ENCODE measurements around the gene CDHR5.

Gene CDHR5

GRCh38 chr11:608791-609251, 15.9 kb downstream of the CDHR5 start:
- DNase-seq = no peak

- no peak for DNase-seq
These were observed 16.6 kb downstream of the CDHR5 start for GRCh38 chr11:607971-608659.

GRCh38 chr11:607020-607780, 17.6 kb downstream of the CDHR5 start:
- no peak for DNase-seq

- DNase-seq = no peak
These were observed 18.5 kb downstream of the CDHR5 start for GRCh38 chr11:606245-606644.

- no peak for DNase-seq
These were observed 19.2 kb downstream of the CDHR5 start for GRCh38 chr11:605286-606129.

- DNase-seq = no peak
These were observed 21.6 kb downstream of the CDHR5 start for GRCh38 chr11:603154-603553.

GRCh38 chr11:601573-602245, 23.0 kb downstream of the CDHR5 start:
- DNase-seq = no peak

- DNase-seq = no peak
These were observed 26.6 kb downstream of the CDHR5 start for GRCh38 chr11:598005-598680.

GRCh38 chr11:597166-597725, 27.5 kb downstream of the CDHR5 start:
- DNase-seq = no peak

- DNase-seq = no peak
These were observed 28.4 kb downstream of the CDHR5 start for GRCh38 chr11:596374-596773.

GRCh38 chr11:595400-595799, 29.4 kb downstream of the CDHR5 start:
- DNase-seq = no peak

GRCh38 chr11:593347-593746, 31.4 kb downstream of the CDHR5 start:
- DNase-seq = no peak

GRCh38 chr11:592918-593317, 31.8 kb downstream of the CDHR5 start:
- no peak for DNase-seq

GRCh38 chr11:592501-592900, 32.3 kb downstream of the CDHR5 start:
- no peak for DNase-seq

GRCh38 chr11:590997-591396, 33.8 kb downstream of the CDHR5 start:
- no peak for DNase-seq

GRCh38 chr11:589798-590197, 35.0 kb downstream of the CDHR5 start:
- no peak for DNase-seq

- no peak for DNase-seq
These were observed 36.8 kb downstream of the CDHR5 start for GRCh38 chr11:587978-588380.

GRCh38 chr11:587546-587945, 37.2 kb downstream of the CDHR5 start:
- no peak for DNase-seq

GRCh38 chr11:586376-587316, 38.1 kb downstream of the CDHR5 start:
- DNase-seq = no peak

- no peak for DNase-seq
These were observed 40.5 kb downstream of the CDHR5 start for GRCh38 chr11:584287-584686.

GRCh38 chr11:581752-582151, 43.0 kb downstream of the CDHR5 start:
- DNase-seq = no peak
